A673 (cell line): ENCODE results near the gene GNAS-AS1. TPM values are rescaled to one million over a fixed set of nuclear protein-coding genes. Genes with fewer than 3 reads are reported as not detected.

Source experiments
- BruUV-seq: library from RNA; stranded (reverse); fragments of 400-500 nt; replicated peaks from 2 replicates; lab custom pipeline; 2021; lab: Mats Ljungman, UMichigan
- CTCF ChIA-PET: fragments of 300-600 bp; sonication (Branson Sonifier 250); formaldehyde crosslinking; loops from one replicate; lab custom pipeline; 2022; ENCODE audit warnings: antibody characterized with exemption; lab: Charles Lee
- POLR2A ChIA-PET: fragments of 300-600 bp; sonication (Branson Sonifier 250); formaldehyde crosslinking; loops from one replicate; lab custom pipeline; 2022; ENCODE audit warnings: antibody characterized with exemption; ENCODE audit not compliant: low non-redundant PET; lab: Charles Lee
- DNase-seq: peaks from one replicate; pipeline ENCODE4 v3.0.0-alpha.2; 2015; ENCODE audit warnings: low spot score
- H3K27ac ChIP-seq: fragments of 200-600 bp; sonication (generic); 2 replicates; pipeline ENCODE4 v1.5.1; 2016; ENCODE audit warnings: mixed run types, low read depth, mild to moderate bottlenecking, mixed read lengths, antibody characterized with exemption, low read length; ENCODE audit not compliant: poor library complexity, severe bottlenecking
- H3K27me3 ChIP-seq: fragments of 200-600 bp; sonication (generic); replicated peaks from 2 replicates; pipeline ENCODE4 v1.6.1; 2017; ENCODE audit warnings: mixed run types, low read depth, mild to moderate bottlenecking, mixed read lengths, antibody characterized with exemption, low read length; ENCODE audit not compliant: insufficient read depth, poor library complexity
- H3K36me3 ChIP-seq: fragments of 200-600 bp; sonication (generic); 2 replicates; pipeline ENCODE4 v1.6.1; 2016; ENCODE audit warnings: mixed run types, mild to moderate bottlenecking, mixed read lengths, antibody characterized with exemption, low read length; ENCODE audit not compliant: insufficient read depth, poor library complexity, severe bottlenecking
- H3K4me1 ChIP-seq: fragments of 200-600 bp; sonication (generic); 2 replicates; pipeline ENCODE4 v1.6.1; 2017; ENCODE audit warnings: mixed run types, mild to moderate bottlenecking, mixed read lengths, antibody characterized with exemption, low read length; ENCODE audit not compliant: insufficient read depth, poor library complexity, severe bottlenecking
- H3K4me3 ChIP-seq: fragments of 200-600 bp; sonication (generic); 2 replicates; pipeline ENCODE4 v1.5.1; 2016; ENCODE audit warnings: low read depth, mixed run types, mild to moderate bottlenecking, mixed read lengths, low read length; ENCODE audit not compliant: poor library complexity, severe bottlenecking
- H3K9me3 ChIP-seq: fragments of 200-600 bp; sonication (generic); 2 replicates; pipeline ENCODE4 v1.6.1; 2016; ENCODE audit warnings: mixed run types, low read depth, mild to moderate bottlenecking, mixed read lengths, antibody characterized with exemption, low read length; ENCODE audit not compliant: poor library complexity, severe bottlenecking
- CTCF ChIP-seq: fragments of 300-800, 200-600 bp; sonication (generic); conservative IDR thresholded peaks from 2 replicates; pipeline ENCODE4 v1.5.1; 2017; ENCODE audit warnings: low read depth, mild to moderate bottlenecking, antibody characterized with exemption, low read length, moderate library complexity, mixed read lengths
- EZH2 ChIP-seq: fragments of 200-600 bp; sonication (generic); IDR thresholded peaks from 2 replicates; pipeline ENCODE4 v1.6.1; 2017; ENCODE audit warnings: borderline replicate concordance, low read depth, mild to moderate bottlenecking, mixed read lengths, antibody characterized with exemption, low read length; ENCODE audit not compliant: poor library complexity, severe bottlenecking
- intact Hi-C: fragments of 100-400 bp; cut with micrococcal nuclease; formaldehyde crosslinking; loops from one replicate; pipeline ENCODE4 v1.10.0; 2022; ENCODE audit not compliant: unreplicated experiment
- microRNA-seq: library from miRNA; unstranded; fragments of <30 nt; microRNA quantifications from one replicate; pipeline ENCODE4 v1.2.0, GENCODE V29; 2021
- total RNA-seq: library from RNA; stranded (reverse); gene quantifications from 2 replicates; pipeline ENCODE4 v1.2.3, GENCODE V29; 2021

The GNAS-AS1 gene
- total RNA-seq, 1 experiment from 2014 or later: 6.7 TPM

DNA sequence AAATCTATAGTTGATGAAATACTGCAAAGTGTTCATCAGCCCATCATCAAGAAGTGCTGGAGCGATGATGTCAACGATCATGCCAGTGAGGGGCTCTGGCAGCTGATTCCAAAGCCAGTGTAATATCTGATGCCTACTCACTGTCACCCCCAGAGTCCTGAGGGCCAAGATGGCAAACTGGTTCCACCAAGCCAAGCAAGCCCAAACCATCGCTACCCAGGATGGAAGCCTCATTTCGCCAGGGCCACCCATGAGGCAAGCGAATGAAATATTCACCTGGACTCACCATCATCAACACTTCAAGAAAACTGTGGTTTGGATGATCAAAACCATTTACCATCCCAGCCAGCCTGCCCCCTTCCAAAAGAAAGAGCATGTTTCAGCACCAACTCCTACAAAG lies 76.5 kb downstream of the GNAS-AS1 start:
- no TSS peak for BruUV-seq
- H3K36me3 ChIP-seq: no peaks in the 10 kb centered on the region
- no peak overlapping the region for H3K4me3 ChIP-seq
- peaks cover 56% of the 10 kb centered on the region for H3K27me3 ChIP-seq
- no peak overlapping the region for H3K27ac ChIP-seq
- ChIA-PET CTCF (no interaction called here), POLR2A (no interaction called here)
- H3K9me3 ChIP-seq: no peaks in the 10 kb centered on the region
- DNase-seq: no peak
- H3K4me1 ChIP-seq: no peaks in the 10 kb centered on the region
- no peak for TF ChIP-seq CTCF
- no peak for TF ChIP-seq EZH2
- intact Hi-C loops: no loop called here

GRCh38 chr20:58772786-58773185 lies 77.9 kb downstream of the GNAS-AS1 start:
- intact Hi-C loops: no loop called here
- no peak for TF ChIP-seq CTCF
- TF ChIP-seq EZH2: no peak
- Histone ChIP-seq H3K36me3 (no peaks in the 10 kb centered on the region), H3K4me1 (no peaks in the 10 kb centered on the region), H3K27me3 (peaks cover 61% of the 10 kb centered on the region), H3K4me3 (no peak overlapping the region), H3K27ac (no peak overlapping the region), H3K9me3 (no peaks in the 10 kb centered on the region)
- DNase-seq: no peak
- POLR2A ChIA-PET: no interaction called here
- BruUV-seq: no TSS peak
- CTCF ChIA-PET: no interaction called here

Small RNA genes lying within 50 kb of the gene (microRNA-seq; reads per million reads assigned to microRNA genes)
- not detected for gene MIR298

Other genes starting within 250 kb of the GNAS-AS1 start
- gene STX16, start 199.6 kb downstream of the GNAS-AS1 start, total RNA-seq: 44.5 and 53.4 TPM in 2 replicates
- 15.8 and 19.9 TPM in 2 replicates for gene NPEPL1, start 158.1 kb downstream of the GNAS-AS1 start, total RNA-seq
- gene GNAS, start 1.8 kb upstream of the GNAS-AS1 start, total RNA-seq: 1,108 and 1,144 TPM in 2 replicates
- gene NELFCD, start 130.4 kb upstream of the GNAS-AS1 start, total RNA-seq: 164 and 174 TPM in 2 replicates
- 1.2 and 1.4 TPM in 2 replicates for gene CTSZ, start 156.4 kb upstream of the GNAS-AS1 start, total RNA-seq
- gene TUBB1, start 168.5 kb upstream of the GNAS-AS1 start, total RNA-seq: not detected in 2 replicates
- 73.7 and 76.8 TPM in 2 replicates for gene ATP5F1E, start 181.4 kb upstream of the GNAS-AS1 start, total RNA-seq
- 81.9 and 83.4 TPM in 2 replicates for gene PRELID3B, start 191.9 kb upstream of the GNAS-AS1 start, total RNA-seq